Measurements from ENCODE around the gene ACOX3.

Gene ACOX3

GRCh38 chr4:8402640-8403039 lies 37.9 kb downstream of the ACOX3 start (continued):
- TF ChIP-seq ZBTB17 (tag by site-specific recombination; IDR thresholded peaks at IDR 0.05), result no peak

GRCh38 chr4:8402181-8402597 lies 38.3 kb downstream of the ACOX3 start:
- ChIA-PET POLR2A (no interaction called here), CTCF (interaction anchor here (0.7 to 4.1 kb wide), 15 partner anchors 12 to 249 kb away, joined by 3 to 34 read pairs (median 3); no protein-coding TSS in a partner anchor)
- Histone ChIP-seq H3K4me1 (ENCODE audit: control insufficient read depth, insufficient read depth, low read length) (no peaks in the 10 kb centered on the region), H3K27ac (ENCODE audit: extremely low read depth, low read depth, low read length) (no peak overlapping the region), H3K4me3 (ENCODE audit: low read depth, low read length) (no peak overlapping the region), H3K9me3 (ENCODE audit: control insufficient read depth, insufficient read depth, low read depth, low read length) (no peaks in the 10 kb centered on the region), H3K36me3 (ENCODE audit: control insufficient read depth in 2 of 2, insufficient read depth in 1 of 2, low read length in 2 of 2) (peaks cover 0 to 22% of the 10 kb centered on the region in 2 experiments; a peak in 1 of 3 replicates)
- TF ChIP-seq ZNF433 (tag by site-specific recombination; IDR thresholded peaks at IDR 0.05; ENCODE audit: low read depth) (no peak), ZNF16 (tag by site-specific recombination; IDR thresholded peaks at IDR 0.05; ENCODE audit: low read depth) (no peak), ZNF654 (tag by site-specific recombination; IDR thresholded peaks at IDR 0.05; ENCODE audit: low read depth) (no peak), PRDM6 (tag by site-specific recombination; IDR thresholded peaks at IDR 0.05) (no peak), ZNF768 (tag by site-specific recombination; IDR thresholded peaks at IDR 0.05) (no peak), SALL2 (tag by site-specific recombination; IDR thresholded peaks at IDR 0.05; ENCODE audit: borderline replicate concordance) (no peak), PRDM10 (tag by site-specific recombination; IDR thresholded peaks at IDR 0.05) (no peak), MEIS1 (CRISPR knock-in tag; IDR thresholded peaks at IDR 0.05; ENCODE audit: borderline replicate concordance) (no peak), ZNF623 (tag by site-specific recombination; IDR thresholded peaks at IDR 0.05) (no peak), TRIM28 (IDR thresholded peaks at IDR 0.05; ENCODE audit: borderline replicate concordance, low read length) (no peak), ZNF148 (tag by site-specific recombination; IDR thresholded peaks at IDR 0.05; ENCODE audit: borderline replicate concordance) (no peak), ZNF184 (tag by site-specific recombination; IDR thresholded peaks at IDR 0.05) (no peak), KLF16 (tag by site-specific recombination; IDR thresholded peaks at IDR 0.05) (no peak), ZNF214 (tag by site-specific recombination; IDR thresholded peaks at IDR 0.05; ENCODE audit: borderline replicate concordance) (no peak), KLF7 (tag by site-specific recombination; IDR thresholded peaks at IDR 0.05; ENCODE audit: borderline replicate concordance) (no peak)

- no peak overlapping the region for H3K27ac ChIP-seq (ENCODE audit: extremely low read depth, low read depth, low read length)
- H3K36me3 ChIP-seq (ENCODE audit: control insufficient read depth in 2 of 2, insufficient read depth in 1 of 2, low read length in 2 of 2), result peaks cover 0 to 26% of the 10 kb centered on the region in 2 experiments; a peak in 1 of 3 replicates
- H3K4me1 ChIP-seq (ENCODE audit: control insufficient read depth, insufficient read depth, low read length), result no peaks in the 10 kb centered on the region
- ChIA-PET POLR2A (no interaction called here), CTCF (interaction anchor here (0.7 to 4.1 kb wide), 4 partner anchors 134 to 225 kb away, joined by 3 to 34 read pairs (median 16); no protein-coding TSS in a partner anchor)
- H3K9me3 ChIP-seq (ENCODE audit: control insufficient read depth, insufficient read depth, low read depth, low read length), result no peaks in the 10 kb centered on the region
- no peak overlapping the region for H3K4me3 ChIP-seq (ENCODE audit: low read depth, low read length)
- TF ChIP-seq ZEB2 (tag by site-specific recombination; IDR thresholded peaks at IDR 0.05) (no peak), ZSCAN5A (tag by site-specific recombination; IDR thresholded peaks at IDR 0.05) (no peak), KLF16 (tag by site-specific recombination; IDR thresholded peaks at IDR 0.05) (no peak), ZNF548 (tag by site-specific recombination; IDR thresholded peaks at IDR 0.05) (no peak), SCRT1 (tag by site-specific recombination; IDR thresholded peaks at IDR 0.05; ENCODE audit: borderline replicate concordance) (no peak), YY1 (tag by site-specific recombination; IDR thresholded peaks at IDR 0.05) (no peak), ZNF626 (tag by site-specific recombination; IDR thresholded peaks at IDR 0.05) (no peak), ZNF248 (tag by site-specific recombination; IDR thresholded peaks at IDR 0.05) (no peak)
Measured at GRCh38 chr4:8401665-8402064, 38.9 kb downstream of the ACOX3 start.
